Psoas muscle (tissue), 8 donors: Measurements from ENCODE around the gene AUTS2. TPM values are rescaled to one million over a fixed set of nuclear protein-coding genes. Genes with fewer than 3 reads are reported as not detected.

ENCODE experiments used
- ATAC-seq, 4 donors: fragments of 200-7000 bp; cut with Tn5 transposase; one replicate each; pipeline ENCODE4 v1.9.1; 2020; ENCODE audit warnings: moderate library complexity in 3 of 4, mild to moderate bottlenecking in 2 of 4
- DNase-seq, 2 donors: peaks; one replicate each; pipeline ENCODE4 v3.0.0-alpha.2; 2020
- H3K27ac ChIP-seq: fragments of 200-600 bp; one replicate; pipeline ENCODE4 v1.8.0; 2022
- H3K27me3 ChIP-seq, 3 donors: fragments of 200-600 bp in 1 of 3; one replicate each; pipeline versions ENCODE4 v1.6.1 to v1.8.0; 2013 to 2022; ENCODE audit warnings: low read length in 2 of 3, mild to moderate bottlenecking in 2 of 3, moderate library complexity in 1 of 3; ENCODE audit not compliant: insufficient read depth in 3 of 3
- H3K36me3 ChIP-seq, 2 donors: fragments of 200-600 bp in 1 of 2; one replicate each; pipeline versions ENCODE4 v1.6.1 to v1.8.0; 2013 to 2022; ENCODE audit warnings: low read depth in 1 of 2, mild to moderate bottlenecking in 1 of 2, moderate library complexity in 1 of 2; ENCODE audit not compliant: insufficient read depth in 1 of 2
- H3K4me1 ChIP-seq: fragments of 200-600 bp; one replicate; pipeline ENCODE4 v1.8.0; 2022
- H3K4me3 ChIP-seq: fragments of 200-600 bp; one replicate; pipeline ENCODE4 v1.8.0; 2022; ENCODE audit warnings: mild to moderate bottlenecking
- H3K9me3 ChIP-seq: fragments of 200-600 bp; one replicate; pipeline ENCODE4 v1.8.0; 2022
- CTCF ChIP-seq: fragments of 200-600 bp; IDR thresholded peaks from one replicate; pipeline ENCODE4 v1.8.0; 2022; ENCODE audit warnings: antibody characterized with exemption
- WGBS, 3 donors: extraction: QIAGEN DNeasy Blood & Tissue Kit; methylation state at CpG; one replicate each; pipeline versions ENCODE4 v1.1.6 to v1.1.7; 2013; 5-methylcytosine and 5-hydroxymethylcytosine counted together
- intact Hi-C, 2 donors: fragments of 100-400 bp; cut with DNase I; formaldehyde crosslinking; loops; one replicate each; pipeline versions ENCODE4 v1.11.0 to v1.14.2; 2022
- polyA plus RNA-seq, 3 donors: library from polyadenylated mRNA; stranded (reverse); fragments of 200-250 nt; gene quantifications; one replicate each; pipeline ENCODE4 v1.2.3, GENCODE V29; 2013
- total RNA-seq, 4 donors: library from RNA; stranded (reverse); fragmentation: NEBNext Ultra II Directional in 2 of 4; extraction: Animal tissue kit (Norgen Biotek cat#: 25700) in 2 of 4; gene quantifications; one replicate each; pipeline versions ENCODE4 v1.2.1 to v1.2.4, GENCODE V29; 2021 to 2023
- donor health status: healthy with polysubstance abuse.
- donor health status: DM: no; HTN: no; CAD: no; lungs with moderate emphysema.
- donor health status: Bipolar disorder and iron deficiency.
- donor health status: healthy.
- donor health status: DM: yes; HTN: yes; CAD: no.
- donor health status: DM: no; HTN: no; CAD: no.
- donor health status: DM: no; HTN: no; CAD: no.
- donor health status: DM: yes; HTN: yes; CAD: no.

Gene AUTS2
- total and polyA plus RNA-seq, 7 donors = 5.0 to 33.5 (median 14.3) TPM

- Histone ChIP-seq H3K27me3 (no peaks in the 10 kb centered on the region), H3K27ac (no peak overlapping the region), H3K36me3 (no peaks in the 10 kb centered on the region), H3K4me3 (no peak overlapping the region), H3K4me1 (no peaks in the 10 kb centered on the region), H3K9me3 (no peaks in the 10 kb centered on the region)
- ATAC-seq (no peak), DNase-seq (no peak)
- WGBS, 3 donors = 78 to 86% (median 83%) methylated on average over 7 of the region's 7 CpGs
- intact Hi-C loops = loop anchor here in 1 of 2 donors (10.0 kb wide), 1 partner anchor 131 kb away; no protein-coding TSS in a partner anchor
- no peak for TF ChIP-seq CTCF
Observed at GRCh38 chr7:70263471-70264255, 665.4 kb downstream of the AUTS2 start.

- DNase-seq = no peak
- no peaks in the 10 kb centered on the region for H3K4me1 ChIP-seq
- intact Hi-C loops = loop anchor here in 1 of 2 donors (10.0 kb wide), 1 partner anchor 129 kb away; no protein-coding TSS in a partner anchor
Observed at GRCh38 chr7:70266186-70266585, 667.9 kb downstream of the AUTS2 start.

DNA sequence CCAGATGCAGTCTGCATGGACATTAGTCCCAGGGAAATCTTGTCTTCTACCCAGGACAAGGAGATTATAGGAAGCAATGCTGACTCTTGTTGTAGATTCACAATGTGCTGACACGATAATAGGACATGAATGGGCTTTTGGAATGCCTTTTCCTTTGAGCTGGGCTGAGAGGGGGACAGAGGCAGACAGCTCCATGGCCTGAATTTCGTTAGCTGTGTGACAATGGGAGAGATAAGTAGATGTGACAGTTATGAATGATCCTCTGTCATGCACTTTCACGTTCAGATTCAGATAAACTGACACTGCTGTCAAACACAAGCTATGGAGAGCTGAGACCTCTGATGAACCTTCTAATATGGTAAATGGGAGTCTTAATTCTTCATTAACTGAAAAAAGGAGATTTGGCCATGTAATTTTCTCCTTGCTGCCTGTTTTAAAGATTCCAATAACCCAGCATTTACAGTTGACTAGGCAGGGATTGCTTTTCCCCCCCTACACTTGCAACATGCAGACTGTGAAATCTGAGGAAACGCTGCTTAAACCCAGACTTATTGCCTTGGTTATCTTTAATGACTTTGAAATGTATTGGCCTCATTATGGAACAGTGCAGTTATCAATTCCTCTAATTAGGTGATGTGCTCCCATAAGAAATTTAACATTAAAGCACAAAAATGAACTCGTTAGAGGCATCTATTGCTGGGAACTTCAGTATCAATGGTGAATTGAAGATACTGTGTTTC lies 669.3 kb downstream of the AUTS2 start:
- no peak for TF ChIP-seq CTCF
- no peak overlapping the region for H3K27ac ChIP-seq
- ATAC-seq = no peak

More at GRCh38 chr7:70266186-70266585, 667.9 kb downstream of the AUTS2 start:
- H3K27ac ChIP-seq = no peak overlapping the region
- H3K36me3 ChIP-seq = no peaks in the 10 kb centered on the region
- no peak for ATAC-seq
- H3K27me3 ChIP-seq = no peaks in the 10 kb centered on the region
- no peak for TF ChIP-seq CTCF
- no peaks in the 10 kb centered on the region for H3K9me3 ChIP-seq
- no peak overlapping the region for H3K4me3 ChIP-seq
- WGBS, 3 donors = 96 to 98% (median 96%) methylated on average over 2 of the region's 2 CpGs

DNA sequence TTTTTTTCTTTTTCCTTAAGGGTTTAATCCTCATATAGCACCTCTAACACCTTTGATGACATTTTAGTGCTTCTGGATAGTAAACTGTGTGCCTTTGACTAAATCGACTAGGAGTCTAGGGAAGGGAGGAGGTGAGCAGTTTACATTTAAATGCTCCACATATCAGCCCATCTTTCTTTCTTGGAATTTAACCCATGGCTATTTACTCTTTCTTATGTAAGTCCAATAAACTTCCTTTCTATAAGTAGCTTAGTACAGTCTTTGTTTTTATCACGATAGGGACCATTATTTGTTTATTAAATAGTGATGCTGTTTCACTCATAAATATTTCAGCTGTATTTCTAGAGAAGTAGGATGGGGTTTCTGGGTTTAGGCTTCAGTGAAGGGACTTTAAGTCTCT lies 669.9 kb downstream of the AUTS2 start:
- TF ChIP-seq CTCF = no peak
- no peaks in the 10 kb centered on the region for H3K36me3 ChIP-seq
- 79 to 85% (median 82%) methylated on average over 2 of the region's 2 CpGs for WGBS, 3 donors
- ATAC-seq = no peak
- no peak for DNase-seq
- no peaks in the 10 kb centered on the region for H3K27me3 ChIP-seq
- no peak overlapping the region for H3K4me3 ChIP-seq
- no peaks in the 10 kb centered on the region for H3K9me3 ChIP-seq
- H3K4me1 ChIP-seq = no peaks in the 10 kb centered on the region
- no peak overlapping the region for H3K27ac ChIP-seq
- intact Hi-C loops = loop anchor here in 1 of 2 donors (10.0 kb wide), 1 partner anchor 127 kb away; no protein-coding TSS in a partner anchor

More for the DNA sequence above, 669.3 kb downstream of the AUTS2 start:
- no peaks in the 10 kb centered on the region for H3K9me3 ChIP-seq
- DNase-seq = no peak
- intact Hi-C loops = loop anchor here in 1 of 2 donors (10.0 kb wide), 1 partner anchor 127 kb away; no protein-coding TSS in a partner anchor
- H3K27me3 ChIP-seq = no peaks in the 10 kb centered on the region
- H3K4me1 ChIP-seq = no peaks in the 10 kb centered on the region
- WGBS, 3 donors = 84 to 90% (median 88%) methylated on average over 5 of the region's 5 CpGs
- H3K36me3 ChIP-seq = no peaks in the 10 kb centered on the region
- H3K4me3 ChIP-seq = no peak overlapping the region
